Liver (tissue), 9 donors: ENCODE data around the gene TAB3. TPM values are rescaled to one million over a fixed set of nuclear protein-coding genes. Genes with fewer than 3 reads are reported as not detected.
A peak's percentile ranks its signal among the peaks of the same experiment; 100 is the strongest.

Experiments
- DNase-seq: peaks from one replicate; pipeline ENCODE4 v3.0.0-alpha.2; 2017; ENCODE audit warnings: low spot score
- H3K27ac ChIP-seq, 2 donors: one replicate each; pipeline ENCODE4 v1.7.0; 2013; ENCODE audit warnings: inconsistent platforms in 2 of 2, low read length in 2 of 2, control low read depth in 1 of 2, low read depth in 1 of 2, mild to moderate bottlenecking in 1 of 2
- H3K27me3 ChIP-seq, 4 donors: one replicate each; pipeline versions ENCODE4 v1.6.1 to v1.7.0; 2013; ENCODE audit warnings: low read length in 3 of 4, inconsistent platforms in 1 of 4, mild to moderate bottlenecking in 1 of 4, moderate library complexity in 1 of 4; ENCODE audit not compliant: control insufficient read depth in 4 of 4, insufficient read depth in 4 of 4
- H3K36me3 ChIP-seq, 4 donors: one replicate each; pipeline versions ENCODE4 v1.6.1 to v1.7.0; 2013; ENCODE audit warnings: low read length in 3 of 4, mild to moderate bottlenecking in 3 of 4, low read depth in 1 of 4, moderate library complexity in 1 of 4; ENCODE audit not compliant: control insufficient read depth in 4 of 4, insufficient read depth in 3 of 4
- H3K4me1 ChIP-seq, 4 donors: one replicate each; pipeline versions ENCODE4 v1.6.1 to v1.7.0; 2013; ENCODE audit warnings: low read length in 3 of 4, mild to moderate bottlenecking in 3 of 4, moderate library complexity in 1 of 4; ENCODE audit not compliant: control insufficient read depth in 4 of 4, insufficient read depth in 4 of 4
- H3K4me3 ChIP-seq, 3 donors: one replicate each; pipeline versions ENCODE4 v1.6.1 to v1.7.0; 2013; ENCODE audit warnings: low read length in 3 of 3, control low read depth in 1 of 3, low read depth in 1 of 3, mild to moderate bottlenecking in 1 of 3
- H3K9ac ChIP-seq, 2 donors: one replicate each; pipeline ENCODE4 v1.7.0; 2013; ENCODE audit warnings: low read length in 2 of 2, mild to moderate bottlenecking in 2 of 2, moderate library complexity in 2 of 2, control low read depth in 1 of 2, low read depth in 1 of 2
- H3K9me3 ChIP-seq, 4 donors: one replicate each; pipeline versions ENCODE4 v1.6.1 to v1.7.0; 2013; ENCODE audit warnings: low read length in 3 of 4; ENCODE audit not compliant: control insufficient read depth in 4 of 4
- ATF3 ChIP-seq: IDR thresholded peaks from 2 replicates; pipeline ENCODE4 v1.6.1; 2016; ENCODE audit warnings: antibody characterized with exemption
- CTCF ChIP-seq: fragments of 150-350 bp; IDR thresholded peaks from 2 replicates; pipeline ENCODE4 v1.5.1; 2017; ENCODE audit warnings: improper control_type of control experiment, low read depth, low read length; ENCODE audit not compliant: missing input control
- EGR1 ChIP-seq, 2 donors: IDR thresholded peaks; 2 replicates each; pipeline ENCODE4 v1.6.1; 2016 to 2018; ENCODE audit warnings: antibody characterized with exemption in 2 of 2, low read depth in 2 of 2
- FOXA1 ChIP-seq: IDR thresholded peaks from 2 replicates; pipeline ENCODE4 v1.6.1; 2016; ENCODE audit warnings: antibody characterized with exemption
- FOXA2 ChIP-seq: IDR thresholded peaks from 2 replicates; pipeline ENCODE4 v1.6.1; 2016; ENCODE audit warnings: antibody characterized with exemption
- GABPA ChIP-seq, 2 donors: IDR thresholded peaks in 1 of 2; conservative IDR thresholded peaks in 1 of 2; 2 replicates each; pipeline ENCODE4 v1.6.1; 2016; ENCODE audit warnings: antibody characterized with exemption in 2 of 2, mild to moderate bottlenecking in 1 of 2, moderate library complexity in 1 of 2
- HNF4A ChIP-seq, 2 donors: conservative IDR thresholded peaks; 2 replicates each; pipeline ENCODE4 v1.6.1; 2016; ENCODE audit warnings: antibody characterized with exemption in 2 of 2, mild to moderate bottlenecking in 2 of 2
- HNF4G ChIP-seq: IDR thresholded peaks from 2 replicates; pipeline ENCODE4 v1.6.1; 2016; ENCODE audit warnings: antibody characterized with exemption
- JUND ChIP-seq, 2 donors: IDR thresholded peaks; 2 replicates each; pipeline ENCODE4 v1.6.1; 2016; ENCODE audit warnings: antibody characterized with exemption in 2 of 2
- MAX ChIP-seq: IDR thresholded peaks from 2 replicates; pipeline ENCODE4 v1.6.1; 2016; ENCODE audit warnings: antibody characterized with exemption
- NR2F2 ChIP-seq: IDR thresholded peaks from 2 replicates; pipeline ENCODE4 v1.6.1; 2016; ENCODE audit warnings: antibody characterized with exemption
- RAD21 ChIP-seq, 2 donors: IDR thresholded peaks; 2 replicates each; pipeline ENCODE4 v1.6.1; 2016; ENCODE audit warnings: antibody characterized with exemption in 2 of 2, mild to moderate bottlenecking in 2 of 2
- REST ChIP-seq: IDR thresholded peaks from 2 replicates; pipeline ENCODE4 v1.6.1; 2016; ENCODE audit warnings: antibody characterized with exemption, mild to moderate bottlenecking
- RXRA ChIP-seq, 2 donors: IDR thresholded peaks; 2 replicates each; pipeline ENCODE4 v1.6.1; 2017 to 2018; ENCODE audit warnings: antibody characterized with exemption in 2 of 2, mild to moderate bottlenecking in 1 of 2
- SP1 ChIP-seq: IDR thresholded peaks from 2 replicates; pipeline ENCODE4 v1.6.1; 2018; ENCODE audit warnings: antibody characterized with exemption, mild to moderate bottlenecking
- TAF1 ChIP-seq: conservative IDR thresholded peaks from 2 replicates; pipeline ENCODE4 v1.6.1; 2016; ENCODE audit warnings: antibody characterized with exemption, mild to moderate bottlenecking
- YY1 ChIP-seq: IDR thresholded peaks from 2 replicates; pipeline ENCODE4 v1.6.1; 2016; ENCODE audit warnings: antibody characterized with exemption, mild to moderate bottlenecking
- ZBTB33 ChIP-seq: IDR thresholded peaks from 2 replicates; pipeline ENCODE4 v1.6.1; 2016; ENCODE audit warnings: antibody characterized with exemption
- WGBS: extraction: QIAGEN DNeasy Blood & Tissue Kit; methylation state at CpG from one replicate; pipeline ENCODE4 v1.1.7; 2013; 5-methylcytosine and 5-hydroxymethylcytosine counted together
- polyA plus RNA-seq, 2 donors: library from polyadenylated mRNA; stranded (reverse) in 1 of 2; unstranded in 1 of 2; fragments of 200-250 nt in 1 of 2; fragments of >200 nt in 1 of 2; fragmentation: Nextera tagmentation in 1 of 2; extraction: Ambion mirVana in 1 of 2; gene quantifications; one replicate each; pipeline versions ENCODE4 v1.2.1 to v1.2.3, GENCODE V29; 2013 to 2015
- total RNA-seq, 2 donors: library from RNA; depleted of rRNA; stranded (reverse); fragments of >200 nt; gene quantifications; one replicate each; pipeline ENCODE4 v1.2.3, GENCODE V29; 2014
- donor health status: healthy.
- donor health status: healthy.
- donor health status: healthy.
- donor health status: healthy.
- donor health status: healthy.

Gene TAB3
- total RNA-seq (10 to 100 TPM; 21.4 to 32.2 TPM), polyA plus RNA-seq (10 to 100 TPM; 10.0 to 13.3 TPM)

GRCh38 chrX:30889147-30890140, at the start of gene TAB3:
Gene TAB3 (minus strand): TSS chrX:30889254. CDS start chrX:30859588, 29,666 bp downstream.
- Histone ChIP-seq H3K9me3 (no peaks in the 10 kb centered on the region), H3K36me3 (no peaks in the 10 kb centered on the region), H3K4me3 (peak within 1 kb of the TSS; percentile 55 to 87 (median 78)), H3K9ac (peak within 1 kb of the TSS; percentile 28 to 81), H3K27ac (peak within 1 kb of the TSS; percentile 66 to 83), H3K4me1 (peaks cover 6 to 25% (median 16%) of the 10 kb centered on the region in 4 donors), H3K27me3 (no peaks in the 10 kb centered on the region)
- under 1% methylated on average over 60 of the region's 62 CpGs for WGBS
- DNase-seq = peak; percentile 87
- TF ChIP-seq HNF4G (no peak), JUND (IDR thresholded peaks at IDR 0.05) (peak; percentile 78), MAX (peak; percentile 77), RXRA (IDR thresholded peaks at IDR 0.05) (peak in 1 of 2 donors; percentile 49), TAF1 (peak; percentile 13), FOXA2 (no peak), ATF3 (peak; percentile 71), GABPA (IDR thresholded peaks at IDR 0.05 in 1 of 2, conservative IDR thresholded peaks at IDR 0.05 in 1 of 2) (peak; percentile 55 to 84), NR2F2 (no peak), RAD21 (IDR thresholded peaks at IDR 0.05) (peak; percentile 27 to 38), SP1 (peak; percentile 68), FOXA1 (peak; percentile 43), YY1 (peak; percentile 99), EGR1 (IDR thresholded peaks at IDR 0.05; ENCODE audit: low read depth in 2 of 2) (peak in 1 of 2 donors; percentile 50), ZBTB33 (peak; percentile 99), HNF4A (conservative IDR thresholded peaks at IDR 0.05) (peak; percentile 31 to 35), CTCF (no peak), REST (peak; percentile 82)
